GM10266 (cell line): Measurements from ENCODE around the gene MPLKIP.
"Not testable (repeated sequence)": the region's sequence is repeated elsewhere in the genome, so short reads cannot be mapped to it uniquely, and the experiment has no call there.

ENCODE experiments used
- DNase-seq: peaks from one replicate; pipeline ENCODE4 v3.0.0; 2012; ENCODE audit errors: extremely low spot score
- CTCF ChIP-seq: IDR thresholded peaks from 2 replicates; pipeline ENCODE4 v1.5.1; 2012; ENCODE audit warnings: mild to moderate bottlenecking, low read depth; ENCODE audit not compliant: control insufficient read depth, insufficient read depth; ENCODE audit errors: missing control alignments

Gene MPLKIP

GRCh38 chr7:40134428-40135316 lies at the start of gene MPLKIP, which contains the start of gene SUGCT:
Gene MPLKIP (minus strand): TSS chr7:40134622. CDS start chr7:40134567, 55 bp downstream.
Gene SUGCT (plus strand): TSS chr7:40135005.
- peak; percentile 92 for DNase-seq
- peak; percentile 98 for TF ChIP-seq CTCF

GRCh38 chr7:40182452-40182851 lies 48.0 kb upstream of the MPLKIP start:
- DNase-seq: no peak
- TF ChIP-seq CTCF: no peak

GRCh38 chr7:40177071-40177470 lies 42.6 kb upstream of the MPLKIP start:
- TF ChIP-seq CTCF: no peak
- DNase-seq: no peak

GRCh38 chr7:40175725-40176510 lies 41.5 kb upstream of the MPLKIP start:
- DNase-seq: no peak

GRCh38 chr7:40175256-40175655 lies 40.8 kb upstream of the MPLKIP start:
- not testable (repeated sequence) for DNase-seq

More at GRCh38 chr7:40175725-40176510, 41.5 kb upstream of the MPLKIP start:
- no peak for TF ChIP-seq CTCF

GRCh38 chr7:40173121-40173520 lies 38.7 kb upstream of the MPLKIP start:
- DNase-seq: not testable (repeated sequence)

GRCh38 chr7:40168266-40168665 lies 33.8 kb upstream of the MPLKIP start:
- not testable (repeated sequence) for DNase-seq

GRCh38 chr7:40167291-40167690 lies 32.9 kb upstream of the MPLKIP start:
- no peak for TF ChIP-seq CTCF
- no peak for DNase-seq

GRCh38 chr7:40165216-40165615 lies 30.8 kb upstream of the MPLKIP start:
- no peak for TF ChIP-seq CTCF
- no peak for DNase-seq
